GM23248 (cell line): Measurements from ENCODE around the gene PTGES2.

Experiments used
- EZH2 ChIP-seq: fragments of 200-600 bp; sonication (generic); IDR thresholded peaks from 2 replicates; pipeline ENCODE4 v1.6.1; 2018; ENCODE audit warnings: antibody characterized with exemption, mild to moderate bottlenecking; ENCODE audit not compliant: insufficient read depth, poor library complexity, severe bottlenecking
- EZH2phosphoT487 ChIP-seq: fragments of 200-600 bp; sonication (generic); IDR thresholded peaks from 2 replicates; pipeline ENCODE4 v1.6.1; 2018; ENCODE audit warnings: antibody characterized with exemption, moderate library complexity, mild to moderate bottlenecking, low read depth; ENCODE audit not compliant: insufficient read depth

GRCh38 chr9:128104171-128104618 is 23.3 kb downstream of the PTGES2 start:
- TF ChIP-seq EZH2 (no peak), EZH2phosphoT487 (no peak)
